Erythroblast (primary cell): ENCODE results near the gene HEBP2.

Experiments
- GATA1 ChIP-seq: IDR thresholded peaks from 2 replicates; pipeline ENCODE4 v1.6.1; 2011; ENCODE audit warnings: low read depth, mild to moderate bottlenecking, control low read depth, low read length, moderate library complexity
- POLR2A ChIP-seq: IDR thresholded peaks from 2 replicates; pipeline ENCODE4 v1.6.1; 2011; ENCODE audit warnings: mild to moderate bottlenecking, low read length

DNA sequence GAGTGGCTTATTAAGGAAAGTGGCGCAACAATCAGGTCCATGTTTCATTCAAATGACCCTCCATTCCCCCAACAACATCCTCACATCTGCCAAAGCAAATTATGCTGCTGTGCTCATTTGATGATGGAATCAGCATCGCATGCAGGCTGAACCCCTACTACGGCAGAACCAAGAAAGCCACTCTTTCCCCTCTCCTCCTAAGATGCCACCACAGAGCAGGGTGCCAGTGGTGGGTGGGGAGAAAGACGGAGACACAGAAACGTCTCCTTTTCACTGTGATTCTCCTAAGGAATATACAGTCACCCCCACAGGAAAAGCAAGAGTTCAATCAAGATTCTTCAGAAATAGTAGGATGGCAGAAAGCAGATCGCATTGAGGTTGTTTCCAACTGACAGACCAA lies 17.1 kb downstream of the HEBP2 start:
- TF ChIP-seq POLR2A (no peak), GATA1 (no peak)
